GM12891 (cell line): ENCODE results near the gene TRA2A. TPM values are rescaled to one million over a fixed set of nuclear protein-coding genes. Genes with fewer than 3 reads are reported as not detected.

ENCODE experiments used
- DNase-seq: peaks from one replicate; pipeline ENCODE4 v3.0.0; 2011; ENCODE audit warnings: low spot score; ENCODE audit not compliant: insufficient read length
- FAIRE-seq: peaks from 2 replicates; lab custom pipeline; 2011; peaks lifted over from hg19 to GRCh38; lab: Jason Lieb, UNC
- PAX5 ChIP-seq: IDR thresholded peaks from 2 replicates; pipeline ENCODE4 v1.6.1; 2011; ENCODE audit warnings: low read length, moderate library complexity, mild to moderate bottlenecking; ENCODE audit not compliant: insufficient read depth, severe bottlenecking
- POLR2A ChIP-seq: IDR thresholded peaks from 2 replicates; pipeline ENCODE4 v1.6.1; 2011; ENCODE audit warnings: low read depth, low read length, control low read depth
- POLR2AphosphoS5 ChIP-seq: IDR thresholded peaks from 2 replicates; pipeline ENCODE4 v1.6.1; 2011; ENCODE audit warnings: low read depth, low read length, control low read depth
- POU2F2 ChIP-seq: IDR thresholded peaks from 2 replicates; pipeline ENCODE4 v1.6.1; 2011; ENCODE audit warnings: low read depth, mild to moderate bottlenecking, control low read depth, low read length, moderate library complexity
- SPI1 ChIP-seq: IDR thresholded peaks from 2 replicates; pipeline ENCODE4 v1.6.1; 2011; ENCODE audit warnings: low read depth, low read length, control low read depth
- TAF1 ChIP-seq: IDR thresholded peaks from 2 replicates; pipeline ENCODE4 v1.6.1; 2011; ENCODE audit warnings: low read depth, low read length, control low read depth
- polyA plus RNA-seq: library from polyadenylated mRNA; unstranded; fragments of >200 nt; gene quantifications from one replicate; pipeline ENCODE4 v1.2.1, GENCODE V29; 2012; ENCODE audit warnings: low read depth, missing spikeins, inconsistent platforms; ENCODE audit not compliant: missing spikeins

TRA2A gene
- polyA plus RNA-seq: 74.3 TPM

GRCh38 chr7:23531794-23532489, at the start of gene TRA2A:
TSS of gene TRA2A (minus strand) at chr7:23531981. CDS start at chr7:23531824, 157 bp downstream.
- peak; percentile 86 for DNase-seq
- peak; percentile 98 for TF ChIP-seq POLR2AphosphoS5
- TF ChIP-seq POU2F2: peak; percentile 70
- peak; percentile 97 for TF ChIP-seq TAF1
- TF ChIP-seq SPI1: no peak
- TF ChIP-seq PAX5: peak; percentile 32
- TF ChIP-seq POLR2A: peak; percentile 97
- FAIRE-seq: peak; percentile 98

GRCh38 chr7:23570592-23571200, 38.9 kb upstream of the TRA2A start:
- peak; percentile 53 for DNase-seq
- peak; percentile 88 for FAIRE-seq
- no peak for TF ChIP-seq POLR2A
- TF ChIP-seq PAX5: no peak
- no peak for TF ChIP-seq SPI1
- TF ChIP-seq POU2F2: no peak

GRCh38 chr7:23558303-23558702, 26.5 kb upstream of the TRA2A start:
- DNase-seq: no peak
- TF ChIP-seq TAF1 (no peak), SPI1 (no peak), POLR2A (no peak), POLR2AphosphoS5 (no peak)
- FAIRE-seq: no peak

GRCh38 chr7:23547662-23548061, 15.9 kb upstream of the TRA2A start:
- TF ChIP-seq SPI1: no peak
- no peak for TF ChIP-seq POLR2A
- TF ChIP-seq TAF1: no peak
- no peak for TF ChIP-seq PAX5
- TF ChIP-seq POU2F2: no peak
- no peak for TF ChIP-seq POLR2AphosphoS5
- DNase-seq: no peak
- FAIRE-seq: no peak

- TF ChIP-seq POU2F2 (0 out of 2 replicates have a peak, but pooled peaks have one; percentile 9), POLR2AphosphoS5 (no peak), SPI1 (no peak), POLR2A (no peak)
- DNase-seq (peak; percentile 45), FAIRE-seq (peak; percentile 91)
Measured at GRCh38 chr7:23546897-23547572, 15.3 kb upstream of the TRA2A start.

- FAIRE-seq: no peak
- peak; percentile 43; the same call in 1 of the 2 replicates for TF ChIP-seq SPI1
- no peak for TF ChIP-seq PAX5
- no peak for DNase-seq
Measured at GRCh38 chr7:23545493-23545892, 13.7 kb upstream of the TRA2A start.

GRCh38 chr7:23544913-23545354, 13.2 kb upstream of the TRA2A start:
- FAIRE-seq (peak; percentile 94), DNase-seq (no peak)
- TF ChIP-seq SPI1 (peak; percentile 41; the same call in 1 of the 2 replicates), TAF1 (no peak)

GRCh38 chr7:23542752-23543151, 11.0 kb upstream of the TRA2A start:
- FAIRE-seq (no peak), DNase-seq (no peak)
- TF ChIP-seq TAF1 (no peak), POLR2AphosphoS5 (no peak), SPI1 (no peak), POLR2A (no peak), POU2F2 (no peak), PAX5 (no peak)

GRCh38 chr7:23539494-23539907, 7.7 kb upstream of the TRA2A start:
- DNase-seq (no peak), FAIRE-seq (peak; percentile 65)
- no peak for TF ChIP-seq POLR2AphosphoS5
- TF ChIP-seq TAF1: no peak
- TF ChIP-seq SPI1: peak; percentile 86
- TF ChIP-seq POU2F2: no peak

GRCh38 chr7:23538301-23538700, 6.5 kb upstream of the TRA2A start:
- no peak for DNase-seq
- no peak for TF ChIP-seq PAX5
- no peak for TF ChIP-seq TAF1
- TF ChIP-seq SPI1: no peak
- TF ChIP-seq POLR2AphosphoS5: no peak
- no peak for TF ChIP-seq POU2F2
- TF ChIP-seq POLR2A: no peak
- FAIRE-seq: no peak
